IMR-90 (cell line): ENCODE measurements around the gene PRKD2. TPM values are rescaled to one million over a fixed set of nuclear protein-coding genes. Genes with fewer than 3 reads are reported as not detected.

Experiments used
- ATAC-seq: fragments of 200-7000 bp; cut with Tn5 transposase; 2 replicates; pipeline ENCODE4 v1.9.1; 2020; ENCODE audit warnings: low read depth, mild to moderate bottlenecking, moderate library complexity
- BruUV-seq: library from RNA; stranded (reverse); fragments of 400-500 nt; replicated peaks from 2 replicates; lab custom pipeline; 2021; lab: Mats Ljungman, UMichigan
- CTCF ChIA-PET: fragments of 300-600 bp; formaldehyde crosslinking; extraction: SDS; loops from one replicate; lab custom pipeline; 2021; ENCODE audit warnings: antibody characterized with exemption; lab: Yijun Ruan, JAX
- POLR2A ChIA-PET: fragments of 300-600 bp; sonication (Branson Sonifier 250); formaldehyde crosslinking; loops from one replicate; lab custom pipeline; 2022; ENCODE audit warnings: antibody characterized with exemption; ENCODE audit not compliant: unreplicated experiment; lab: Charles Lee
- DNase-seq: peaks from one replicate; pipeline ENCODE4 v3.0.0; 2013
- H2AFZ ChIP-seq: replicated peaks from 2 replicates; pipeline ENCODE3; 2013; ENCODE audit warnings: low read length, mild to moderate bottlenecking; ENCODE audit not compliant: poor library complexity
- H2AK5ac ChIP-seq: 2 replicates; pipeline ENCODE4 v1.6.1; 2013; ENCODE audit warnings: low read depth, low read length, inconsistent platforms
- H2AK9ac ChIP-seq: replicated peaks from 2 replicates; pipeline ENCODE3; 2013; ENCODE audit warnings: mild to moderate bottlenecking, low read depth, low read length, moderate library complexity; ENCODE audit not compliant: poor library complexity
- H2BK120ac ChIP-seq: 2 replicates; pipeline ENCODE4 v1.6.1; 2013; ENCODE audit warnings: low read depth, low read length, inconsistent platforms
- H2BK15ac ChIP-seq: 3 replicates; pipeline ENCODE4 v1.6.1; 2013; ENCODE audit warnings: low read depth, low read length, inconsistent platforms
- H2BK20ac ChIP-seq: 2 replicates; pipeline ENCODE4 v1.6.1; 2013; ENCODE audit warnings: low read depth, mild to moderate bottlenecking, inconsistent platforms, low read length, moderate library complexity
- H2BK5ac ChIP-seq: 2 replicates; pipeline ENCODE4 v1.6.1; 2013; ENCODE audit warnings: mild to moderate bottlenecking, low read depth, low read length, inconsistent platforms; ENCODE audit not compliant: poor library complexity, severe bottlenecking
- H3K14ac ChIP-seq: replicated peaks from 2 replicates; pipeline ENCODE4 v1.6.1; 2013; ENCODE audit warnings: low read depth, low read length, inconsistent platforms
- H3K18ac ChIP-seq: 2 replicates; pipeline ENCODE4 v1.6.1; 2013; ENCODE audit warnings: low read depth, low read length, control low read depth
- H3K23ac ChIP-seq: 2 replicates; pipeline ENCODE4 v1.6.1; 2013; ENCODE audit warnings: low read depth, low read length, inconsistent platforms
- H3K27ac ChIP-seq: 2 replicates; pipeline ENCODE4 v1.5.1; 2013; ENCODE audit warnings: mild to moderate bottlenecking, control low read depth, low read length; ENCODE audit not compliant: insufficient read depth
- H3K27me3 ChIP-seq: 2 replicates; pipeline ENCODE4 v1.6.1; 2013; ENCODE audit warnings: low read length; ENCODE audit not compliant: control insufficient read depth, insufficient read depth
- H3K36me3 ChIP-seq: 2 replicates; pipeline ENCODE4 v1.6.1; 2013; ENCODE audit warnings: low read length, mixed read lengths; ENCODE audit not compliant: control insufficient read depth, insufficient read depth
- H3K4ac ChIP-seq: 2 replicates; pipeline ENCODE4 v1.6.1; 2013; ENCODE audit warnings: low read depth, low read length, inconsistent platforms
- H3K4me1 ChIP-seq: 2 replicates; pipeline ENCODE4 v1.6.1; 2013; ENCODE audit warnings: low read length, mixed read lengths; ENCODE audit not compliant: control insufficient read depth, insufficient read depth
- H3K4me2 ChIP-seq: 2 replicates; pipeline ENCODE4 v1.6.1; 2013; ENCODE audit warnings: low read depth, mild to moderate bottlenecking, control low read depth, low read length, moderate library complexity
- H3K4me3 ChIP-seq: 2 replicates; pipeline ENCODE4 v1.5.1; 2013; ENCODE audit warnings: low read depth, mild to moderate bottlenecking, control low read depth, low read length, moderate library complexity; ENCODE audit not compliant: insufficient read depth
- H3K56ac ChIP-seq: 2 replicates; pipeline ENCODE4 v1.6.1; 2013; ENCODE audit warnings: low read length, inconsistent platforms; ENCODE audit not compliant: insufficient read depth; ENCODE audit errors: extremely low read depth
- H3K79me1 ChIP-seq, 2 experiments: 2 replicates each; pipeline ENCODE4 v1.6.1; 2013; ENCODE audit warnings: low read length in 2 of 2, inconsistent platforms in 1 of 2, low read depth in 1 of 2
- H3K9ac ChIP-seq: 2 replicates; pipeline ENCODE4 v1.6.1; 2013; ENCODE audit warnings: low read depth, low read length, control low read depth
- H3K9me1 ChIP-seq: 2 replicates; pipeline ENCODE4 v1.6.1; 2013; ENCODE audit warnings: low read length, inconsistent platforms; ENCODE audit not compliant: insufficient read depth
- H3K9me3 ChIP-seq: 2 replicates; pipeline ENCODE4 v1.6.1; 2013; ENCODE audit warnings: low read length; ENCODE audit not compliant: control insufficient read depth, insufficient read depth
- H4K20me1 ChIP-seq: 2 replicates; pipeline ENCODE4 v1.6.1; 2013; ENCODE audit warnings: low read length, inconsistent platforms; ENCODE audit not compliant: insufficient read depth
- H4K5ac ChIP-seq: 2 replicates; pipeline ENCODE4 v1.6.1; 2013; ENCODE audit warnings: mild to moderate bottlenecking, low read depth, low read length, control low read depth
- H4K8ac ChIP-seq, 2 experiments: 2 replicates each; pipeline ENCODE4 v1.6.1; 2013; ENCODE audit warnings: low read depth in 2 of 2, low read length in 2 of 2, control low read depth in 1 of 2, inconsistent platforms in 1 of 2
- H4K91ac ChIP-seq: 2 replicates; pipeline ENCODE4 v1.6.1; 2013; ENCODE audit warnings: low read depth, low read length, inconsistent platforms; ENCODE audit not compliant: insufficient read depth
- BHLHE40 ChIP-seq: fragments of 150-350 bp; IDR thresholded peaks from 2 replicates; pipeline ENCODE4 v1.6.1; 2016; ENCODE audit warnings: mild to moderate bottlenecking, low read depth, low read length
- CEBPB ChIP-seq: IDR thresholded peaks from 2 replicates; pipeline ENCODE4 v1.6.1; 2012; ENCODE audit warnings: low read depth, low read length, improper control_type of control experiment
- MAFK ChIP-seq: IDR thresholded peaks from 2 replicates; pipeline ENCODE4 v1.6.1; 2012; ENCODE audit warnings: low read depth, low read length, improper control_type of control experiment
- MXI1 ChIP-seq: IDR thresholded peaks from 2 replicates; pipeline ENCODE4 v1.6.1; 2012; ENCODE audit warnings: low read depth, mild to moderate bottlenecking, low read length, moderate library complexity, borderline replicate concordance
- NFE2L2 ChIP-seq: fragments of 150-350 bp; IDR thresholded peaks from 2 replicates; pipeline ENCODE4 v1.6.1; 2016; ENCODE audit warnings: low read depth, mild to moderate bottlenecking, low read length
- RCOR1 ChIP-seq: IDR thresholded peaks from 2 replicates; pipeline ENCODE4 v1.6.1; 2012; ENCODE audit warnings: mild to moderate bottlenecking, low read length, improper control_type of control experiment; ENCODE audit not compliant: insufficient replicate concordance
- WGBS, 2 experiments: methylation state at CpG; one replicate each; pipeline versions ENCODE4 v1.1.5 to v1.1.7; 2013; ENCODE audit warnings: missing lambda C conversion rate in 2 of 2; ENCODE audit not compliant: insufficient read length in 1 of 2; ENCODE audit errors: extremely low coverage in 2 of 2; 5-methylcytosine and 5-hydroxymethylcytosine counted together
- dilution Hi-C: fragments of 300-500 bp; cut with HindIII; formaldehyde crosslinking; loops from one replicate; pipeline ENCODE4 v1.14.3; 2018; ENCODE audit warnings: low sequenced_read_pairs; ENCODE audit not compliant: unreplicated experiment
- in situ Hi-C: fragments of 300-500 bp; cut with MboI; formaldehyde crosslinking; loops from 3 replicates; pipeline ENCODE4 v1.14.3; 2019; ENCODE audit warnings: low sequenced_read_pairs, inconsistent platforms, mixed read lengths
- intact Hi-C: fragments of 100-400 bp; cut with micrococcal nuclease; formaldehyde crosslinking; loops from 2 replicates; pipeline ENCODE4 v1.10.0; 2022
- polyA plus RNA-seq, 3 experiments: library from polyadenylated mRNA; depleted of rRNA; stranded (reverse); fragments of >200 nt; gene quantifications; 2 replicates each; pipeline ENCODE4 v1.2.3, GENCODE V29; 2012; ENCODE audit warnings: low replicate concordance in 1 of 3
- total RNA-seq: library from RNA; depleted of rRNA; stranded (reverse); fragments of >200 nt; gene quantifications from 2 replicates; pipeline ENCODE4 v1.2.3, GENCODE V29; 2012
- TF ChIP-seq, protein P1 (sequence below): fragments of 150-350 bp; IDR thresholded peaks from 2 replicates; pipeline ENCODE4 v1.6.1; 2016; ENCODE audit warnings: low read depth, mild to moderate bottlenecking, low read length, moderate library complexity, borderline replicate concordance

The PRKD2 gene
- total and polyA plus RNA-seq, 2 of the 4 experiments (the other 2 are of a cell fraction) = 9.9 to 19.6 TPM

- no TSS peak for BruUV-seq
- H2BK120ac ChIP-seq = no peak overlapping the region
- DNase-seq = no peak
- no peak overlapping the region for H2BK5ac ChIP-seq
- intact Hi-C loops (no loop called here), in situ Hi-C loops (no loop called here), dilution Hi-C loops (no loop called here)
- peak overlapping the region; percentile 69 for H2AK9ac ChIP-seq
- no peak overlapping the region for H3K27ac ChIP-seq
- H2BK15ac ChIP-seq = no peak overlapping the region
- no peak overlapping the region for H3K56ac ChIP-seq
- no peak overlapping the region for H4K5ac ChIP-seq
- H3K36me3 ChIP-seq = peaks cover 78% of the 10 kb centered on the region
- no peaks in the 10 kb centered on the region for H3K9me3 ChIP-seq
- WGBS, 2 experiments = 100% methylated on average over 1 of the region's 7 CpGs; no CpG with 5 or more reads in 1 of the 2 experiments
- H2BK20ac ChIP-seq = no peak overlapping the region
- ChIA-PET POLR2A (no interaction called here), CTCF (interaction anchor here (1.8 kb wide), 1 partner anchor 12 kb away, joined by 8 read pairs; no protein-coding TSS in a partner anchor)
- H2AFZ ChIP-seq = no peak overlapping the region
- no peak overlapping the region for H3K14ac ChIP-seq
- H3K4me3 ChIP-seq = no peak overlapping the region
- no peak overlapping the region for H3K18ac ChIP-seq
- H3K23ac ChIP-seq = no peak overlapping the region
- no peak overlapping the region for H4K8ac ChIP-seq
- peaks cover 16% of the 10 kb centered on the region for H3K4me1 ChIP-seq
- no peak overlapping the region for H3K4me2 ChIP-seq
- H4K91ac ChIP-seq = no peak overlapping the region
- TF ChIP-seq MAFK (no peak), NFE2L2 (no peak), CEBPB (no peak), RCOR1 (no peak), MXI1 (no peak), BHLHE40 (no peak)
- TF ChIP-seq, protein P1, sequence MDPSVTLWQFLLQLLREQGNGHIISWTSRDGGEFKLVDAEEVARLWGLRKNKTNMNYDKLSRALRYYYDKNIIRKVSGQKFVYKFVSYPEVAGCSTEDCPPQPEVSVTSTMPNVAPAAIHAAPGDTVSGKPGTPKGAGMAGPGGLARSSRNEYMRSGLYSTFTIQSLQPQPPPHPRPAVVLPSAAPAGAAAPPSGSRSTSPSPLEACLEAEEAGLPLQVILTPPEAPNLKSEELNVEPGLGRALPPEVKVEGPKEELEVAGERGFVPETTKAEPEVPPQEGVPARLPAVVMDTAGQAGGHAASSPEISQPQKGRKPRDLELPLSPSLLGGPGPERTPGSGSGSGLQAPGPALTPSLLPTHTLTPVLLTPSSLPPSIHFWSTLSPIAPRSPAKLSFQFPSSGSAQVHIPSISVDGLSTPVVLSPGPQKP = no peak
- H4K20me1 ChIP-seq = peaks cover 75% of the 10 kb centered on the region
- H3K9ac ChIP-seq = no peak overlapping the region
- peaks cover 37 to 85% of the 10 kb centered on the region in 2 experiments for H3K79me1 ChIP-seq
- ATAC-seq = no peak
- no peaks in the 10 kb centered on the region for H3K27me3 ChIP-seq
- H2AK5ac ChIP-seq = no peak overlapping the region
- H3K9me1 ChIP-seq = peaks cover 17% of the 10 kb centered on the region; the same call in 1 of the 2 replicates
- H3K4ac ChIP-seq = no peak overlapping the region
Measured at GRCh38 chr19:46729696-46730095, 12.8 kb upstream of the PRKD2 start.
